AG10803 (cell line): ENCODE results near the gene P2RX3.

Experiments
- DNase-seq: peaks from one replicate; pipeline ENCODE4 v3.0.0; 2010; ENCODE audit warnings: low read depth
- H3K4me3 ChIP-seq: 2 replicates; pipeline ENCODE4 v1.5.1; 2011; ENCODE audit warnings: mild to moderate bottlenecking, low read length, control low read depth
- CTCF ChIP-seq: conservative IDR thresholded peaks from 2 replicates; pipeline ENCODE4 v1.5.1; 2011; ENCODE audit warnings: mild to moderate bottlenecking, low read length, control low read depth, inconsistent platforms

P2RX3 gene

GRCh38 chr11:57322256-57323166 is 15.6 kb upstream of the P2RX3 start:
- peak overlapping the region; percentile 98 for H3K4me3 ChIP-seq
- DNase-seq = peak; percentile 99

GRCh38 chr11:57323167-57323854 is 14.8 kb upstream of the P2RX3 start:
- TF ChIP-seq CTCF = peak; percentile 39
- peak overlapping the region; percentile 98 for H3K4me3 ChIP-seq
- DNase-seq = peak; percentile 54

More at GRCh38 chr11:57322256-57323166, 15.6 kb upstream of the P2RX3 start:
- TF ChIP-seq CTCF = peak; percentile 21

GRCh38 chr11:57323855-57324153 is 14.3 kb upstream of the P2RX3 start:
- peak overlapping the region; percentile 98 for H3K4me3 ChIP-seq
- DNase-seq = no peak
- TF ChIP-seq CTCF = no peak

GRCh38 chr11:57324154-57324885 is 13.8 kb upstream of the P2RX3 start:
- no peak for TF ChIP-seq CTCF
- H3K4me3 ChIP-seq = peak overlapping the region; percentile 98
- DNase-seq = peak; percentile 55

- peak; percentile 97 for DNase-seq
- peak within 1 kb of the TSS; percentile 98 for H3K4me3 ChIP-seq
- peak; percentile 18; the same call in 1 of the 2 replicates for TF ChIP-seq CTCF
Observed at GRCh38 chr11:57324886-57325734, 13.0 kb upstream of the P2RX3 start, which contains the start of gene TNKS1BP1. Gene TNKS1BP1, minus strand, starts transcription at chr11:57324952. Its CDS starts 3,067 bp downstream, at chr11:57321885.

- H3K4me3 ChIP-seq = peak overlapping the region; percentile 66
- DNase-seq = no peak
- no peak for TF ChIP-seq CTCF
Observed at GRCh38 chr11:57325735-57326048, 12.5 kb upstream of the P2RX3 start.
